K562 (cell line): ENCODE measurements around the gene SPATA13. TPM values are rescaled to one million over a fixed set of nuclear protein-coding genes. Genes with fewer than 3 reads are reported as not detected.

ENCODE experiments used
- ATAC-seq: fragments of 200-7000 bp; cut with Tn5 transposase; 3 replicates; pipeline ENCODE4 v1.9.1; 2020; ENCODE audit warnings: moderate library complexity
- BruUV-seq: library from RNA; stranded (reverse); fragments of 400-500 nt; replicated peaks from 2 replicates; lab custom pipeline; 2021; lab: Mats Ljungman, UMichigan
- CTCF ChIA-PET: fragments of 300-600 bp; formaldehyde crosslinking; extraction: SDS; loops from one replicate; lab custom pipeline; 2021; ENCODE audit warnings: low intra/inter-chr PET ratio; lab: Yijun Ruan, JAX
- POLR2A ChIA-PET: fragments of 300-600, 350-650 bp; sonication (Branson Sonifier 250); formaldehyde crosslinking; extraction: SDS; loops from one replicate; lab custom pipeline; 2021; ENCODE audit warnings: antibody characterized with exemption, inconsistent platforms; lab: Yijun Ruan, JAX
- DNase-seq, 4 experiments: peaks; one replicate each; pipeline versions ENCODE4 v3.0.0 to v3.0.0-alpha.2; 2011 to 2018; ENCODE audit warnings: low spot score in 3 of 4, mixed read lengths in 3 of 4; ENCODE audit errors: extremely low read depth in 1 of 4
- FAIRE-seq: peaks from 2 replicates; lab custom pipeline; 2011; peaks lifted over from hg19 to GRCh38; lab: Jason Lieb, UNC
- H2AFZ ChIP-seq: 2 replicates; pipeline ENCODE4 v1.6.0; 2011; ENCODE audit warnings: low read depth, low read length, control low read depth, inconsistent platforms
- H3K27ac ChIP-seq: fragments of 200-600 bp; 3 replicates; pipeline ENCODE4 v1.8.0; 2011; ENCODE audit warnings: low read depth, mild to moderate bottlenecking, control low read depth, inconsistent platforms, low read length, moderate library complexity, mixed read lengths; ENCODE audit errors: extremely low read depth
- H3K27me3 ChIP-seq, 2 experiments: fragments of 300-600 bp in 1 of 2; 2 replicates in 1 of 2; 3 replicates in 1 of 2; pipeline versions ENCODE4 v1.6.0 to v1.8.0; 2011; ENCODE audit warnings: inconsistent platforms in 2 of 2, low read length in 2 of 2, mild to moderate bottlenecking in 1 of 2, mixed read lengths in 1 of 2, moderate library complexity in 1 of 2; ENCODE audit not compliant: control insufficient read depth in 2 of 2, insufficient read depth in 2 of 2
- H3K36me3 ChIP-seq: fragments of 300-600 bp; 3 replicates; pipeline ENCODE4 v1.8.0; 2011; ENCODE audit warnings: mild to moderate bottlenecking, low read length, inconsistent platforms; ENCODE audit not compliant: control insufficient read depth, insufficient read depth
- H3K4me1 ChIP-seq, 2 experiments: fragments of 200-600 bp in 1 of 2; replicated peaks in 1 of 2; 2 replicates in 1 of 2; 3 replicates in 1 of 2; pipeline versions ENCODE4 v1.5.1 to v1.8.0; 2011; ENCODE audit warnings: inconsistent platforms in 2 of 2, low read length in 2 of 2, mild to moderate bottlenecking in 1 of 2, mixed read lengths in 1 of 2, moderate library complexity in 1 of 2; ENCODE audit not compliant: control insufficient read depth in 2 of 2, insufficient read depth in 2 of 2
- H3K4me2 ChIP-seq: 2 replicates; pipeline ENCODE4 v1.6.1; 2011; ENCODE audit warnings: low read length, control low read depth, inconsistent platforms, mixed read lengths; ENCODE audit not compliant: insufficient read depth
- H3K4me3 ChIP-seq: fragments of 200-600 bp; sonication (generic), shearing (Covaris generic); 2 replicates; pipeline ENCODE4 v1.5.1; 2016; ENCODE audit warnings: control low read depth, inconsistent platforms
- H3K79me2 ChIP-seq: fragments of 200-600 bp; 3 replicates; pipeline ENCODE4 v1.8.0; 2011; ENCODE audit warnings: low read length, inconsistent platforms; ENCODE audit not compliant: control insufficient read depth, insufficient read depth
- H3K9ac ChIP-seq, 2 experiments: 2 replicates each; pipeline versions ENCODE4 v1.6.0 to v1.6.1; 2011; ENCODE audit warnings: low read depth in 2 of 2, low read length in 2 of 2, control low read depth in 1 of 2, inconsistent platforms in 1 of 2, mild to moderate bottlenecking in 1 of 2, mixed read lengths in 1 of 2; ENCODE audit not compliant: insufficient read depth in 1 of 2
- H3K9me1 ChIP-seq: one replicate; pipeline ENCODE4 v1.6.0; 2011; ENCODE audit warnings: inconsistent platforms, mild to moderate bottlenecking, low read length, moderate library complexity; ENCODE audit not compliant: control insufficient read depth, insufficient read depth
- H3K9me3 ChIP-seq: replicated peaks from 2 replicates; pipeline ENCODE4 v1.5.1; 2011; ENCODE audit warnings: low read depth, low read length, inconsistent platforms; ENCODE audit not compliant: control insufficient read depth, insufficient read depth
- H4K20me1 ChIP-seq: replicated peaks from 2 replicates; pipeline ENCODE4 v1.6.1; 2011; ENCODE audit warnings: low read length, inconsistent platforms, mixed read lengths; ENCODE audit not compliant: control insufficient read depth, insufficient read depth
- BMI1 ChIP-seq: fragments of 150-350 bp; IDR thresholded peaks from 2 replicates; pipeline ENCODE4 v1.6.1; 2014; ENCODE audit warnings: low read length
- BRD9 ChIP-seq: fragments of 450-650 bp; IDR thresholded peaks from 2 replicates; pipeline ENCODE4 v1.6.1; 2018; ENCODE audit warnings: low read depth; ENCODE audit not compliant: partially characterized antibody
- HDAC2 ChIP-seq: fragments of 450-650 bp; IDR thresholded peaks from 2 replicates; pipeline ENCODE4 v1.6.1; 2016; ENCODE audit warnings: mild to moderate bottlenecking
- HDAC6 ChIP-seq: IDR thresholded peaks from 2 replicates; pipeline ENCODE4 v1.6.1; 2012; ENCODE audit warnings: low read depth, mild to moderate bottlenecking, control low read depth, inconsistent platforms, low read length, moderate library complexity
- MAFK ChIP-seq: IDR thresholded peaks from 2 replicates; pipeline ENCODE4 v1.6.1; 2011; ENCODE audit warnings: low read length, improper control_type of control experiment
- SIN3B ChIP-seq: fragments of 450-650 bp; IDR thresholded peaks from 2 replicates; pipeline ENCODE4 v1.6.1; 2017; ENCODE audit warnings: low read depth, mild to moderate bottlenecking, moderate library complexity
- SRF ChIP-seq, 2 experiments: fragments of 250-450, 450-650 bp in 1 of 2; sonication (Bioruptor Pico) in 1 of 2; sonication (generic) in 1 of 2; formaldehyde crosslinking; IDR thresholded peaks; 2 replicates each; pipeline versions ENCODE4 v1.5.0 to v1.5.1; 2020 to 2022; ENCODE audit warnings: mild to moderate bottlenecking in 1 of 2, missing genetic modification reagents in 1 of 2
- XRCC5 ChIP-seq: fragments of 200-400 bp; formaldehyde crosslinking; IDR thresholded peaks from 2 replicates; pipeline ENCODE4 v1.6.1; 2017; ENCODE audit warnings: low read depth, mild to moderate bottlenecking, low read length
- ZNF124 ChIP-seq: sonication (generic); formaldehyde crosslinking; IDR thresholded peaks from 2 replicates; pipeline ENCODE4 v1.8.1; 2022; ENCODE audit warnings: missing genetic modification reagents
- ZNF239 ChIP-seq: fragments of 250-450 bp; sonication (Bioruptor Pico); IDR thresholded peaks from 2 replicates; pipeline ENCODE4 v1.4.0; 2020; ENCODE audit warnings: mild to moderate bottlenecking
- ZNF324 ChIP-seq: fragments of 250-450 bp; sonication (Bioruptor Pico); IDR thresholded peaks from 2 replicates; pipeline ENCODE4 v1.4.0; 2020; ENCODE audit warnings: mild to moderate bottlenecking
- WGBS: fragments of 100-300 bp; shearing (Covaris generic); methylation state at CpG from one replicate; pipeline ENCODE4 v1.1.6; 2016; ENCODE audit warnings: low coverage, mixed read lengths; ENCODE audit not compliant: insufficient coverage; ENCODE audit errors: missing lambda C conversion rate; 5-methylcytosine and 5-hydroxymethylcytosine counted together
- in situ Hi-C: fragments of 300-500 bp; cut with MboI; formaldehyde crosslinking; loops from 4 replicates; pipeline ENCODE4 v1.15.0; 2018; ENCODE audit warnings: inconsistent platforms, mixed read lengths
- intact Hi-C: fragments of 100-400 bp; cut with micrococcal nuclease; formaldehyde crosslinking; loops from 2 replicates; pipeline ENCODE4 v1.14.2; 2022
- polyA plus RNA-seq, 8 experiments: library from polyadenylated mRNA; depleted of rRNA in 4 of 8; stranded (reverse) in 5 of 8; unstranded in 3 of 8; fragments of >200 nt; fragmentation: Nextera tagmentation in 2 of 8; fragmentation: Illumina TruSeq in 1 of 8; extraction: Ambion mirVana in 2 of 8; extraction: Trizol in 1 of 8; gene quantifications; 2 replicates each; pipeline versions ENCODE4 v1.2.1 to v1.2.3, GENCODE V29; 2011 to 2014; ENCODE audit warnings: inconsistent platforms in 1 of 8, missing spikeins in 1 of 8
- total RNA-seq, 7 experiments: library from RNA; depleted of rRNA in 6 of 7; stranded (reverse); fragments of >200 nt in 6 of 7; fragmentation: Illumina TruSeq in 2 of 7; extraction: Trizol in 2 of 7; gene quantifications; 2 replicates each; pipeline versions ENCODE4 v1.2.1 to v1.2.3, GENCODE V29; 2011 to 2021; ENCODE audit warnings: low replicate concordance in 1 of 7
- TF ChIP-seq, protein P1 (sequence below): fragments of 450-650 bp; IDR thresholded peaks from one replicate; pipeline ENCODE4 v1.6.1; 2018; ENCODE audit warnings: mild to moderate bottlenecking, moderate library complexity; ENCODE audit not compliant: partially characterized antibody
- TF ChIP-seq, protein P2 (sequence below): fragments of 450-650 bp; conservative IDR thresholded peaks from 2 replicates; pipeline ENCODE4 v1.6.1; 2016; ENCODE audit warnings: missing genetic modification characterization, low read depth, mild to moderate bottlenecking, control low read depth, missing compliant biosample characterization
- TF ChIP-seq, protein P3 (sequence below): fragments of 250-450 bp; sonication (Bioruptor Pico); IDR thresholded peaks from 2 replicates; pipeline ENCODE4 v1.4.0; 2020; ENCODE audit warnings: borderline replicate concordance
- TF ChIP-seq, protein P4 (sequence below): IDR thresholded peaks from 2 replicates; pipeline ENCODE4 v1.6.1; 2014; ENCODE audit warnings: antibody characterized with exemption

The SPATA13 gene
- total and polyA plus RNA-seq, 9 of the 15 experiments (the other 6 are each of a cell fraction or from before 2014, with no cell fraction given) = 0.08 to 0.99 (median 0.21) TPM; not detected in 2

DNA sequence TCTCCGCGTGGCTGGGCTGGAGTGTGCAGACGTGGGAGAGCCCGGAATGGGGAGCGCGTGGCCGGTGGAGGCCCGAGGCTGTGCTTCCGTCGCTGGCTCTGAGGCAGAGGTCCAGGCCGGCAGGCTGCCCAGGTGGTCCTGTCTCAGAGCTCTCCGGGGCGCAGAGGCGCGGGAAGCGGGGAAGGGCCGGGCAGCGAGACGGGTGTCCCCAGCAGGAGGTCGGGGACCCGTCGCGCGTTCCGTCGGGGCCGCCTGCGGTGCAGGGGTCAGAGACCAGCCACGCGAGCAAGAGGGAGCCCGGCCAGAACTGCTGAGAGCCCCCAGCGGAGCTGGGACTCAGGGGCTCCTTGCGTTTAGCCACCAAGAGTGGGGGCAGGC lies 147.5 kb downstream of the SPATA13 start:
- no peaks in the 10 kb centered on the region for H3K36me3 ChIP-seq
- POLR2A ChIA-PET = no interaction called here
- H3K9me1 ChIP-seq = no peaks in the 10 kb centered on the region
- no TSS peak for BruUV-seq
- in situ Hi-C loops = no loop called here
- TF ChIP-seq ZNF324 (no peak), BRD9 (no peak), MAFK (no peak), SIN3B (no peak), HDAC2 (no peak), BMI1 (no peak), ZNF124 (CRISPR knock-in tag) (no peak), ZNF239 (no peak), HDAC6 (no peak), SRF (CRISPR knock-in tag; IDR thresholded peaks at IDR 0.05) (no peak), XRCC5 (no peak)
- TF ChIP-seq, protein P1, sequence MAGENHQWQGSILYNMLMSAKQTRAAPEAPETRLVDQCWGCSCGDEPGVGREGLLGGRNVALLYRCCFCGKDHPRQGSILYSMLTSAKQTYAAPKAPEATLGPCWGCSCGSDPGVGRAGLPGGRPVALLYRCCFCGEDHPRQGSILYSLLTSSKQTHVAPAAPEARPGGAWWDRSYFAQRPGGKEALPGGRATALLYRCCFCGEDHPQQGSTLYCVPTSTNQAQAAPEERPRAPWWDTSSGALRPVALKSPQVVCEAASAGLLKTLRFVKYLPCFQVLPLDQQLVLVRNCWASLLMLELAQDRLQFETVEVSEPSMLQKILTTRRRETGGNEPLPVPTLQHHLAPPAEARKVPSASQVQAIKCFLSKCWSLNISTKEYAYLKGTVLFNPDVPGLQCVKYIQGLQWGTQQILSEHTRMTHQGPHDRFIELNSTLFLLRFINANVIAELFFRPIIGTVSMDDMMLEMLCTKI = no peak
- TF ChIP-seq, protein P2, sequence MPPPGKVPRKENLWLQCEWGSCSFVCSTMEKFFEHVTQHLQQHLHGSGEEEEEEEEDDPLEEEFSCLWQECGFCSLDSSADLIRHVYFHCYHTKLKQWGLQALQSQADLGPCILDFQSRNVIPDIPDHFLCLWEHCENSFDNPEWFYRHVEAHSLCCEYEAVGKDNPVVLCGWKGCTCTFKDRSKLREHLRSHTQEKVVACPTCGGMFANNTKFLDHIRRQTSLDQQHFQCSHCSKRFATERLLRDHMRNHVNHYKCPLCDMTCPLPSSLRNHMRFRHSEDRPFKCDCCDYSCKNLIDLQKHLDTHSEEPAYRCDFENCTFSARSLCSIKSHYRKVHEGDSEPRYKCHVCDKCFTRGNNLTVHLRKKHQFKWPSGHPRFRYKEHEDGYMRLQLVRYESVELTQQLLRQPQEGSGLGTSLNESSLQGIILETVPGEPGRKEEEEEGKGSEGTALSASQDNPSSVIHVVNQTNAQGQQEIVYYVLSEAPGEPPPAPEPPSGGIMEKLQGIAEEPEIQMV (tag) = no peak
- TF ChIP-seq, protein P3, sequence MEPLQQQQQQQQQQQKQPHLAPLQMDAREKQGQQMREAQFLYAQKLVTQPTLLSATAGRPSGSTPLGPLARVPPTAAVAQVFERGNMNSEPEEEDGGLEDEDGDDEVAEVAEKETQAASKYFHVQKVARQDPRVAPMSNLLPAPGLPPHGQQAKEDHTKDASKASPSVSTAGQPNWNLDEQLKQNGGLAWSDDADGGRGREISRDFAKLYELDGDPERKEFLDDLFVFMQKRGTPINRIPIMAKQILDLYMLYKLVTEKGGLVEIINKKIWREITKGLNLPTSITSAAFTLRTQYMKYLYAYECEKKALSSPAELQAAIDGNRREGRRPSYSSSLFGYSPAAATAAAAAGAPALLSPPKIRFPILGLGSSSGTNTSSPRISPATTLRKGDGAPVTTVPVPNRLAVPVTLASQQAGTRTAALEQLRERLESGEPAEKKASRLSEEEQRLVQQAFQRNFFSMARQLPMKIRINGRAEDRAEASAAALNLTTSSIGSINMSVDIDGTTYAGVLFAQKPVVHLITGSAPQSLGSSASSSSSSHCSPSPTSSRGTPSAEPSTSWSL (CRISPR knock-in tag) = no peak
- TF ChIP-seq, protein P4, sequence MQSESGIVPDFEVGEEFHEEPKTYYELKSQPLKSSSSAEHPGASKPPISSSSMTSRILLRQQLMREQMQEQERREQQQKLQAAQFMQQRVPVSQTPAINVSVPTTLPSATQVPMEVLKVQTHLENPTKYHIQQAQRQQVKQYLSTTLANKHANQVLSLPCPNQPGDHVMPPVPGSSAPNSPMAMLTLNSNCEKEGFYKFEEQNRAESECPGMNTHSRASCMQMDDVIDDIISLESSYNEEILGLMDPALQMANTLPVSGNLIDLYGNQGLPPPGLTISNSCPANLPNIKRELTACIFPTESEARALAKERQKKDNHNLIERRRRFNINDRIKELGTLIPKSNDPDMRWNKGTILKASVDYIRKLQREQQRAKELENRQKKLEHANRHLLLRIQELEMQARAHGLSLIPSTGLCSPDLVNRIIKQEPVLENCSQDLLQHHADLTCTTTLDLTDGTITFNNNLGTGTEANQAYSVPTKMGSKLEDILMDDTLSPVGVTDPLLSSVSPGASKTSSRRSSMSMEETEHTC = no peak
- no peak overlapping the region for H3K4me2 ChIP-seq
- ATAC-seq (no peak), FAIRE-seq (no peak), DNase-seq (no peak)
- H4K20me1 ChIP-seq = no peaks in the 10 kb centered on the region
- no peak overlapping the region for H2AFZ ChIP-seq
- 3% methylated on average over 7 of the region's 33 CpGs for WGBS
- H3K4me3 ChIP-seq = no peak overlapping the region
- H3K9ac ChIP-seq = no peak overlapping the region
- H3K27ac ChIP-seq = no peak overlapping the region
- H3K9me3 ChIP-seq = no peaks in the 10 kb centered on the region
- no peaks in the 10 kb centered on the region for H3K79me2 ChIP-seq
- no peaks in the 10 kb centered on the region; a peak in 1 of 5 replicates for H3K4me1 ChIP-seq
- CTCF ChIA-PET = no interaction called here
- intact Hi-C loops = no loop called here
- H3K27me3 ChIP-seq = peaks cover 5 to 16% of the 10 kb centered on the region in 2 experiments; a peak in 4 of 5 replicates
